Measurements from ENCODE around the gene PEAK1.
"Not testable (repeated sequence)": the region's sequence is repeated elsewhere in the genome, so short reads cannot be mapped to it uniquely, and the experiment has no call there.

Gene PEAK1

DNA sequence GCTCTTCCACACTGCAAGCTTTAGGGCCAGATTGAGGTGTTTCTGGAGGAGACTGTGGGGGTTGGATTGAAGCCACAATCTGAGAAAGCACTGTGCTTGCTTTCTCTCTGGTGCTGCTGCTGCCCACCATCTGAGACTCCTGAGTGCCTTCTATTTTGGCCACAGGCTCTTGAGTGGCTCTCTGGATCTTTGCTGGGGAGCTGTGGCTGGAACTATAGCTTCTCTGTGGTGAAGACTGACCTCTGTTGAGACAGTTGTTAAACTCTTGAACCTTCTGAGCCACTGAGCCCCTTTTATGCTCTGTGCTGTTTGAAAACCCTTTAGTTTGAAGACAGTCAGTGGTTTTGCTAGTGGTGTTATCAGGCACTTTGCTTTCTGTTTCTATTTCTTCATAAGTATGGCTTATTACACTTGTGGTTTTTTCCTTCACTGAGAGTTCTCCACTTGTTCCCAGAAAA, 240.3 kb downstream of the PEAK1 start:
- DNase-seq = no peak

DNA sequence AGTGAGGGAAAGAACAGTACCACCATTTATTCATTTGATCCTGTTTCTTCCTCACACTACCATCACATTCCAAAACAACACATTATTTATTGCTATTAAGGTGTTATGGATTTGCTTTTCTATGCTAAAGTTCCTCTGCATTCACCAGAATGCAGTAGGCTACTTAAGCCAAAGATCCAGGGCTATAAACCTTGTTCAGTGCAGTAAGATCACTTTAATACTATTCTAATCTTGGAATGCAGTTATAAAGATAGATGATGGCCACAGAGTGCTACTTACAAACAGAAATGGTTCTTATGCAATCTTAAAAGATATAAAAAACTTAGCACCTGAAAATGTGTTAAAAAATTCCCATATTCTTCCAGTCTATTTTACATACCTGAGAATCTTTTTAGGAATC, 241.5 kb downstream of the PEAK1 start:
- no peak for DNase-seq

DNA sequence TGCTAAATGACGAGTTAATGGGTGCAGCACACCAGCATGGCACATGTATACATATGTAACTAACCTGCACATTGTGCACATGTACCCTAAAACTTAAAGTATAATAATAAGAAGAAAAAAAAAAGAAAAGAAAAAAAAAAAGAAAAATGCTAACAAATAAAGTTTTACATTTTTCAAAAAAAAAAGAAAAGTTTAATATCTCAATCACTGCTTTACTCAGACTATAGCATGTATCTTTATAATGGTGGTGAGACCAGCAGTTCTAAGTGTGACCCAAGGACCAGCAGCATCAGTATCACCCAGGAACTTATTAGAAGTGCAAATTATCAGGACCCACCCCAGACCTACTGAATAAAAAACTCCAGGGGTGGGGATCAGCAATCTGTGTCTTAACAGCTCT, 243.8 kb downstream of the PEAK1 start:
- DNase-seq = not testable (repeated sequence)

DNA sequence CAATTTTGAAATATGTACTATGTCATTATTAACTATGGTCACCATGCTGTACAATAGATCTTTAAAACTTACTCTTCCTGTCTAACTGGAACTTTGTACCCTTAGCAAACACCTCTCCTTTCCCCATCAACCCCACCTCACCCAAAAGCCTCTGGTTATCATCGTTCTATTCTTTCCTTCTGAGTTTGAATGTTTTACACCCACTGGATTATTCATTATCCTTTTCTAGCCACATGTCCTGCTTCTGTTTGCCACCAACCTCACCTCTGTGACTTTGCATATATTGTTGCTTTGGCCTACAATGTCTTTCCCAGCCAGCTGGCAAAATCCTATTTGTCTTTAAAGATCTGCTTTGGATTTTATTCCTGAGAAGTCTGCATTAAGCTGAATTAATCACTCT, 246.4 kb downstream of the PEAK1 start:
- DNase-seq = no peak

DNA sequence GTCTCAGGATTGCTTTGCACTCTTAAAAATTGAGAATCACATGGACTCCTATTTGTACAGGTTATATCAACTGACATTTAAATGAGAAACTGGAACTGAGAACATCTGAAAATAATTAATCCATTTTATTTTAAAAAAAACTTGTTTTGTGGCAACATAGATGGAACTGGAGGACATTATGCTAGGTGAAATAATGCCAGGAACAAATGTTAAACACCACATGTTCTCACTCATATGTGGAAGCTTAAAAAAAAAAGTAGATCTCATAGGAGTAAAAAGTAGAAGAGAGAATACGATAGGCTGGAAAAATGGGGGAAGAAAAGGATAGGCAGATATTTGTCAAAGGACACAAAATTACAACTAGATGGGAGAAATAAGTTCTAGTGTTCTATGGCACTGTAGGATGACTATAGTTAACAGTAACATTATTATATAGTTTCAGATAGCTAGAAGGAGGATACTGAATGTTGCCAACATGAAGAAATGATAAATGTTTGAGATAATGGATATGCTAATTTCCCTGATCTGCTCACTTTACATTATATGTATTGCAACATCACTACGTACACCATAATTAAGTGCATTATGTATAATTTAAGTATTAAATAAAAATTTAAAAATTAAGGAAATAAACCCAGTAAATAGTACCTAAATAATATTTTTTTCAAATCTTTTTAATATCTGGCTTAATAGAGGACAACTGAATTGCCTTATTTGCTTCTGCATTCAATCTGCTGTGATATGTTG, 248.5 kb downstream of the PEAK1 start:
- DNase-seq = no peak

DNA sequence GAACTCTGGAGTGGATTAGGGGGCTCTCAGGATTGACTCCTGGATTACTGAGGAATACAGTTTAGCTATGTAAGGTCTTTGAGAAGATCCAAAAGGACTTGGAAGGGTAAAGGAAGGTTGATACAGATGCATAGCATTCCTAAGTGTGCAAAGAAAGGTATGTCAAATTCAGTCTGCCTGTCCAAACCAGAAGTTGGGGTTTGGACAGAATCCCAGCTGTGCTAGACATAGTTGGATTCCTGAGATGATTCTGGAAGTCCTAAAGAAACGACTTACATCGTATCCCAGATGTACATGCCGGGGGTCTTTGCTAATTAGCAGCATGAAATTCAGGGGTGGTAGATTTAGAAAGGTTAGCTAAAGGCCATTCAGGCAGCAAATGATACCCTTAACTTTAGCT, 251.3 kb downstream of the PEAK1 start:
- no peak for DNase-seq

DNA sequence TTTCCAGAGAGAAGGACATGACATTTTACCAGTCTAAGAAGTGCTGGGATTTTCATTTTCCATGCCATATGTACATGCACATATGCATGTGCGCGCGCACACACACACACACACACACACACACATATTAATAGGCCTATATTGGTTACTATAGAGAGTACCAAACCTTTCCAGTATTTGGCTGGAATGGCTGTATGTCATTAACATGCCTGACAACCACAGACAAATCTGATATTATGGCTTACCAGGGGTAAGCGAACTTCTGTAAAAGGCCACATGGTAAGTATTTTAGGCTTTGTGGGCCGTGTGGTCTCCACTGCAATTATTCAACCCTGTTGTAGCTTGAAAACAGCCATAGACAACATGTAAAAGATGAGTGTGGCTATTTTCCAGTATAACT, 251.8 kb downstream of the PEAK1 start:
- DNase-seq = no peak

DNA sequence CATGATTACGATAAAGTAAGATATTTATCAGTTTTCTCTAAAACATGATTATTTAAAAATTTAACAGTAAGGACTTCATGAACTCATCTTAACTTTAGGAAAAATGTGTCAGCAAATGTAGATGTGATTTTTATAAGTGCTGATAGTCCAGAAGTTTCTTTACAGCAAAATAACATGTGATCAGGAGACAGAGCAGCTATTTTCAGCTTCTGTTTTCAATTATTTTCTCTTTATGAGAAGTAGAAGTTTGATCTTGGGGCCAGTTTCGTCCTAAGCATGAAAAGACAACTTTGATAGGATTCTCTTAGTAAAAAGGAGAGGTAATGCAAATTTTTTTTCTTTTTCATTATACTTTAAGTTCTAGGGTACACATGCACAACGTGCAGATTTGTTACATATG, 252.5 kb downstream of the PEAK1 start:
- no peak for DNase-seq

DNA sequence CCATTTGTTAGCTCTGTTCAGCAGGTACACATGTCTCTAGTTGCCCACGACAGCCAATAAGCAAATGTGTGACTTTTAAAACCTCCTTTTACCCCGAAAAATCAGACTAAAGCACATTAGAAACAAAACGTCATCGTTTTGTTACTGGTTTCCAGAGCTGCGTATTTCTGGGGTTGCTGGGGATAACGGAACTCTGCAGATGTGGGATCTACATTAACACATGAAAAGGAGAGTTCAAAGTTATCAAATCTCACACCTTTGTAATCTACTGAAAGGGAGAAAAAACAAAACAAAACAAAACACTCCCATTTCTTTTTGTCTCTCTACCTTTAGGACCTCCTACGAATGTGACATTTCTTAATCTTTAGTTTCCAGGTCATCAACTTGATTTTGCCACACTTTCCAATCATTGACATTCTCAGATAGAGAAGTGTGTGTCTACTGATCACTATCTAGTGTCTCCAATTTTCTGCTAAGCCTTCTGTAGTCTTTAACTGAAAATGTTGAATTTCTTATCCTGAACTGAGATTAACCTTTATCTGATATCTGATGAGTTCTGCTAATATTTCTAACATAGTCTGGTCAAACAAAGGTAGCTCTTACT, 256.0 kb downstream of the PEAK1 start:
- no peak for DNase-seq

DNA sequence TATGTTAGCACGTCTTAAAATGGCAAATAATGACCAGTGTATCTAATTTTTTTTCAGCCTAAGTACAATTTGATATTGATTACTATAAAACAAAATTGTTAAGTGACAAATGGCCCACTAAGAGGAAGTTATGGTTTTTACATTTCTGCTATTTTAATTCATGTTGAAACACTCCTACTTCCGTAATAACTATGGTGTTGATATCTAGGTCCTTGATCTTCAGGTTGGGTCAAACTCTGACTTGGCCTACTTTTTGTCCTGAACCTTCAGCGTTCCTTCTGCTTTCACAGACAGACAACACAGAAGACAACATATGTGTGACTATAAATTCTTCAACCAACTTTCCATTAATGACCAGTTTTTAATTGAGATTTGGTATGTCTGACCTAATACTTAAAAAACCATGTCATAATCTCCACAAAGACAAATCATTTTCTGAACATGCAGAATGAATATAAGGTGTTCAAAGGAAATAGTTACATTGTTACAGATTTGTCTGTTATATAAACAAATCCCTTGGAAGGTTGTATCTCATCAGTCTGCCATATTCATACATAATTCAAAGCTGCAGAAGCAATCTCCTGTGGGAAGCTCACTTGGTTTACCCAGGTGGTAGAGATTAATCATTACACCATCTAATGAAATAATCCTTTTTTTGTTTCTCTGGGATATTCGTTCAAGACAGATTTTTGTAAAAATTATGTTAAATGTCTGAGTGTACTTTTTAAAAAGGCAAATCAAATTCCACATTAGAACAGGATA, 256.9 kb downstream of the PEAK1 start:
- DNase-seq = no peak

DNA sequence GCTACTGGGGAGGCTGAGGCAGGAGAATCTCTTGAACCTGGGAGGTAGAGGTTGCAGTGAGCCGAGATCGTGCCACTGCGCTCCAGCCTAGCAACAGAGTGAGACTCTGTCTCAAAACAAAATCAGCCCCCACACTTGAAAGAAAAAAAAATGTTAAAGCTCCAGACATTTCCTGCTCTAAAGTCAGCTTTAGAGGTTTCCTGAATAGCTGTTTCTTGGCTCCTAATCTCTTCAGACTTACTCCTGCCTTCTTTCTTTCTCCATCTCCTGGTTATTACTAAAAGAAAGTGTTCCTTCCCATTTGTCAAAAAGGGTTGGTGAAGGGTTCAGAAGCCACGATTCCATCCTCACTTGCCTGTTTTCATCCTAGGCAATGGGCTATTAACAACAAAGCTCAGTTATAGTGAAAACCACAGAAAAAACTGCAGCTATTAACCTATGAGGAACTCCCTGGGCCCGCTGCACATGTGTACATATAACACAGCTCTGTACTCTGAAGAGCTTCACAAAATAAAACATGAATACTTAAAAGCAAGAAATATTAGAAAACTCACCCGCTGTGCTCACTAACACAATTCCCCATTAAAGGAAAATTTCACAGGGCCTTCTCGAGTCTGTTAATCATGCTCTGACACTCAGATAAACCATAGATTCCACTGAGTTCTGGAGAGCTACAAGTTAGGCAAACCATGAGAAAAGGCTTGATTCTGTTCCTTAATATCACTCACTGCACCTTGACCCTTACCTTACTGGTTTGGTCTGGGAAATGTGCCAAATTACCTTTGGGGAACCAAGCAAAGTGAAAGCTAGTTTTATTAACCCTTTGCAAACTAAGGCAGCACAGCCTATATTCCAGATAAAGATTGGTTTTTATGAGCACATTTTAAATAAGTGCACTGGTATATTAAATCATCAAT, 259.1 kb downstream of the PEAK1 start:
- no peak for DNase-seq

DNA sequence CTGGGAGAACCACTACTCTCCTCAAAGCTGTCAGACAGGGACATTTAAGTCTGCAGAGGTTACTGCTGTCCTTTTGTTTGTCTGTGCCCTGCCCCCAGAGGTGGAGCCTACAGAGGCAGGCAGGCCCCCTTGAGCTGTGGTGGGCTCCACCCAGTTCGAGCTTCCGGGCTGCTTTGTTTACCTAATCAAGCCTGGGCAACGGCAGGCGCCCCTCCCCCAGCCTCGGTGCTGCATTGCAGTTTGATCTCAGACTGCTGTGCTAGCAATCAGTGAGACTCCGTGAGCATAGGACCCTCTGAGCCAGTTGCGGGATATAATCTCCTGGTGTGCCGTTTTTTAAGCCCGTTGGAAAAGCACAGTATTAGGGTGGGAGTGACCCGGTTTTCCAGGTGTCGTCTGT, 263.9 kb downstream of the PEAK1 start:
- not testable (repeated sequence) for DNase-seq

DNA sequence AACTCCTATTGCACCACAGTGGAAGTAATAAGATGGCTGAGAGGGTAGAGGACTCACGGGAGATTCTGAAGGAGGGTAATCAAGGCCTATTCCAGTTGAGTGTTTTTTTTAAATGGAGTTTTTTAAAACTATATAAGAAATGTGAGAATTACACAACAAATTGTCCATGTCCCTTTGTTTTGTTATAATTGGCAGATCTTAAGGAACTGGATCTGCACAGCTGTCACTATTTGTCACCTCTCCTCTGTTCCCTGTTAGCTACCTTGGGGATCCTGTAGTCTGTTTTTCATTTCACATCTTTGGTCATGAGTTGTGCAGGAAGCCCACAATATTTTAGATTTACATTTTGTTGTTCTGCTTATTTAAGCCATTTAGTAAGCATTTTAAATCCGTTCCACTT, 271.7 kb downstream of the PEAK1 start:
- no peak for DNase-seq

DNA sequence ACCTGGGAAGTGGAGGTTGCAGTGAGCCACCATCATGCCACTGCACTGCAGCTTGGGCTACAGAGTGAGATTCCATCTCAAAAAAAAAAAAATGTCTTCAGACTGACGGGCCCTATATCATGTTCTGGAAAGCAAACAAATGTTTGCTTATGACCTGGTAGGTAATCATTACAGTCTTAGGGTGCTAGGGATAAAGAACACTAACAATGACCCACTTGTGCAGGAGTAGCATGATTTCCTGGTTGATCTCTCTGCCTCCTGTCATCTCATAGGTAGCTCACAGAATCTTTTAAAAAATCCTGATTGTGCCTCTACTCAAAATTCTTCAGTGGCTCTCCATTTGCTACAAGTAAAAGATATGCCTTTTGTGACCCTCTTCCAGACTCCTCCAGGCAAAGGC, 274.5 kb downstream of the PEAK1 start:
- DNase-seq = no peak

DNA sequence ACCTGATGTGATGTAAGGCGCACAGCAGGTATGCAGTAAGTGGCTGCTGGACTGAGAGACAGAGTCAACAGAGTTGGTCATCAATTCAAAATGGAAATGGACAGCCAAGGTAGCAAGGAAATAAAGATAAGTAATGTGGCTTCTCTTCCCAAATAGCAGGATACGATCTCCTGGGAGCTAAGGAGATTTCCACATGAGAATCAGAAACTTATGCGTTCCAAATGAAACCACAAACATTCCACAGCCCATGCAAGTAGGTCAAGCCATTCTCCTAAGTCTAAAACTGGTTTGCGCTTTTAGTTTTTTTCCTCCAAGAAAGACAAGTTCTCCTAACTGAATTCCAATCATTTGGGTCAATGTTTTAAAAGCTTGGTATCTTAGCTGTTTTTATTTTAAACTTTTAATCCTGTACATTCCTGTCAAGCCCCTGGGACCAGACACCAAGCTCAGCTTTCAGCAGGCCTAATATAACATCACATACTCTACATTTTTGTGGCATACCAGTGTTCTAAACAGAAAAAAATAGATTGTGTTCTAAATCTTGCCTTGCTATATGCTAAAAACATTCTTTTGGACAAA, 275.3 kb downstream of the PEAK1 start:
- DNase-seq = no peak

DNA sequence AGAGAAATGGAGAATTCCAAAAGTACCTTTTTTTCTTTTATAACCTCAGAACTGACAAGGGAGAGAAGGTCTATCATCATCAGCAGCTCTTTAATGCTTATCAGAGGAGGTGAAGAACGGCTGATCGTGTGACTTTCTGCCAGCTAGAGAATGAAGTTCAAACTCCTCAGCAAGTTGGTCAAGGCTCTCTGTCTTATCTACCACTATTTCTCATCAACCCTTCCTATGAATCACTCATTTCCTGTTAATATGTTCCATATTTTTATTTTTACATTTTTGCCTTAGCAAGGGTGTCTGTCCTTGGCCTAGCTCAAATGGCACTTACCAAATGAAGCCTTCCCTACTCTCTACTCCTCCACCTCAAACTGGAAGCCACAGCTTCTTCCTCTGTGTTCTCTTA, 275.9 kb downstream of the PEAK1 start:
- no peak for DNase-seq

DNA sequence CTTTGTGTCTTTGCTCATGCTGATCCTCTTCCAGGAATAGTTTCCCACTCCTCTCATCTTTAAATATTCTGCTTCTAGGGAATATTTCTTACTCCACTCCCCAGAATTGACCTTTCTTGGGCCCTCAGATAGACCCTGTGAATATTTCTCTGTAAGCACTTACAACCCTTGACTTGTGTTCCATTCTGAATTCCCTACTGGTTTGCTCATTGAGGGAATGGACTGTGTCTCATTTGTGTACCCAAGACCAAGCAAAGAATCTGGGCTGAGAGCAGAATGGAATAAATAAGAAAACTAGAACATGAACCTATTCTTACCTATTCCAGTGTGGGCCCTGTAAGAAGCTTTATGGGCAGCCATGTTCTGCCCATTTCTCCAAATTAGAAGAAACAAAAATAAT, 276.3 kb downstream of the PEAK1 start:
- no peak for DNase-seq

DNA sequence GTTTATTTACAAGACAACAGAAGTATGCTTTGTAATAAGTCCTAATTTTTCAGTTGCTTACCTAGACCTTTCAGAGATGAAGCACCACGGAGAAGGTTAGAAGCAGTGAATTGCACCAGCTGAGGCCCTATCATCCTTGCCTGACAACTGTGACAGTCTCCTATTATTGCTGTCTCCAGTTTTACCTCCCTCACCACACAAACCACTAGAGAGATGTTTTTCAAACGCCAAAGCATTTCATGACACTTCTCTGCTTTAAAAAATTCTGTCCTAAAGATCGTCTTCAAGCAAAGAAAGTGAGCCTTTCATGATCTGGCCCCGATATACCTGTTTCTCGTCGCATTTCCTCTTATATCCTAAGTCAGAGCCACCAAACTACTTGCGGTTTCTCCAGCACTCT, 276.7 kb downstream of the PEAK1 start:
- no peak for DNase-seq

DNA sequence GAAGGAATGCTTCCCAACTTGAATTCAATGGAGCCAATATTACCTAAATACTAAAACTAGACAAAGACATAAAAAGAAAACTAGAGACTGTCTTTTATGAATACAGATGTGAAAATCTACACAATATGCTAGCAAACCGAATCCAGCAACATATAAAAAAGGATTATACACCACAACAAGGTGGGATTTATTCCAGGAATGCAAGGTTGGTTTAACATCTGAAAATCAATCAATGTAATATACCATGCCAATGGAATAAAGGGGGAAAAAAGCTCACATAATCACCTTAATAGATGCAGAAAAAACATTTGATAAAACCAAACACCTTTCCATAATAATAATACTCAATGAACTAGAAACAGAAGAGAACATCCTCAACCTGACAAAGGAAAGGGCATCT, 279.7 kb downstream of the PEAK1 start:
- DNase-seq = no peak

DNA sequence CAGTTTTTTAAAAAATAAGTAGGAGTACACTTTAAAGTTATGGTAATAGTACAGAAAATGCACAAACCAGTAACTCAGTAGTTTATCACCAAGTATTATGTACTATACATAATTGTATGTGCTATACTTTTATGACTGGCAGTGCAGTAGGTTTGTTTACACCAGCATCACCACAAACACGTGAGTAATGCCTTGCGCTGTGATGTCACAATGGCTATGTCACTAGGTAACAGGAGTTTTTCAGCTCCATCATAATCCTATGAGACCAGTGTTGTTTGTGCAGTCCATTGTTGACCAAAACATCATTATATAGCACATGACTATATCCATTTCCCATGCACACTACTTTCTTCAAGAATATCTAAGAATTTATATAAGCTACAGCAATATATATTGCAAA, 280.6 kb downstream of the PEAK1 start:
- no peak for DNase-seq

DNA sequence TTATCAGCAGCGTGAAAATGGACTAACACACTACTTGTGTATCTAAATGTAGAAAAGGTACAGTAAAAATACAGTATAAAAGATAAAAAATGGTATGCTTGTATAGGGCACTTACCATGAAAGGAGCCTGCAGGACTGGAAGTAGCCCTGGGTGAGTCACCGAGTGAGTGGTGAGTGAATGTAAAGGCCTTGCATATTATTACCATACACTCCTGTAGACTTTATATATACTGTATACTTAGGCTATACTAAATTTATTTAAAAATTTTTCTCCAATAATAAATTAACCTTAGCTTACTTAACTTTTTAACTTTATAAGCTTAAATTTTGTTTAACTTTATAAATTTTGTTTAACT, 281.8 kb downstream of the PEAK1 start:
- no peak for DNase-seq

Measured in hypothalamus (tissue), 51 donors.